Measurements from ENCODE around the gene ZNF514. TPM values are rescaled to one million over a fixed set of nuclear protein-coding genes. Genes with fewer than 3 reads are reported as not detected.

ZNF514 gene
- polyA plus RNA-seq (2013, experiment 1 of 2), result 7.3 TPM
- 7.0 TPM for polyA plus RNA-seq (2013, experiment 2 of 2)

DNA sequence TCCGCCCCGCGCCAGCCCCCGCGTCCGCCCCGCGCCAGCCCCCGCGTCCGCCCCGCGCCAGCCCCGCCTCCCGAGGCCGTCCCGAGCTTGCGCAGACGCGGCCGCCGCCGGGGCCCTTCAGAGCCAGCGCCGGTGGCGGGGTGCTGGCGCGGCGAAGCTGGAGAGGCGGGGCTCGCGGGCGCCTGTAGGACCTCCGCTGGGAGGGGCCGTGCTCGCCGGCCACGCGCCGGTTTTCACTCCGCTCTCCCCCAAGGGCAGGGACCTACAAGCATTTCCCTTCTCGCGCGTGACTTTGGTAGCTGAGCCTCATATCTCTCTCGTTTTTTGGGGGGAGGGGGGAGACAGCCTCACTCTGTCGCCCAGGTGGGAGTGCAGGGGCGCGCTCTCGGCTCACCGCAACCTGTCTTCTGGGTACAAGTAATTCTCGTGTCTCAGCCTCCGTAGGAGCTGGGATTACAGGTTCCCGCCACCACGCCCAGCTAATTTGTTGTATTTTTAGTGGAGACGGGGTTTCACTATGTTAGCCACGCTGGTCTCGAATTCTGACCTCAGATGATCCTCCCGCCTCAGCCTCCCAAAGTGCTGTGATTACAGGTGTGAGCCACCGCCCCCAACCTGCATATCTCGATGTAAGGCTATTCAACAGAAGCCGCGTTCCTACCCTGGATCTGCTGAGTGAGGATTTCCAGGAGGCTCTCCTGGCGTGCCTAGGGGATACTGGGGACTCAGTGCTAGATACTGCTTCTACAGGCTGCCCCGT lies at the start of gene ZNF514:
Gene ZNF514, minus strand, starts transcription at position 159 of the 760 bp plus-strand sequence. CDS start 6,595 bp downstream, outside the sequence.
- peaks cover 33% of the 10 kb centered on the region for H3K9me3 ChIP-seq (ENCODE audit: control insufficient read depth, low read length)
- no peaks in the 10 kb centered on the region for H3K27me3 ChIP-seq (ENCODE audit: control insufficient read depth in 1 of 2, insufficient read depth in 1 of 2, low read length in 2 of 2)
- H3K23ac ChIP-seq (ENCODE audit: low read length in 2 of 2), result no peak within 1 kb of the TSS
- peak within 1 kb of the TSS; percentile 9 for H2AK5ac ChIP-seq (ENCODE audit: low read length, severe bottlenecking)
- DNase-seq, result peak; percentile 74
- peak within 1 kb of the TSS; percentile 88 for H3K4me2 ChIP-seq (ENCODE audit: low read length, poor library complexity, severe bottlenecking)
- peak within 1 kb of the TSS in 1 of 2 experiments; percentile 80 for H3K14ac ChIP-seq (ENCODE audit: low read length in 2 of 2)
- peak within 1 kb of the TSS; percentile 73 for H4K91ac ChIP-seq (ENCODE audit: low read length)
- no peak within 1 kb of the TSS for H2BK5ac ChIP-seq (ENCODE audit: low read depth, low read length, poor library complexity, severe bottlenecking)
- peaks cover 12% of the 10 kb centered on the region for H3K4me1 ChIP-seq (ENCODE audit: control insufficient read depth, insufficient read depth, low read depth, low read length)
- H3K36me3 ChIP-seq (ENCODE audit: control insufficient read depth in 1 of 2, insufficient read depth in 2 of 2, low read depth in 1 of 2, low read length in 2 of 2), result peaks cover 22 to 30% of the 10 kb centered on the region in 2 experiments
- H4K8ac ChIP-seq (ENCODE audit: low read length), result peak within 1 kb of the TSS; percentile 90
- H3K18ac ChIP-seq (ENCODE audit: low read depth in 1 of 2, low read length in 2 of 2), result peak within 1 kb of the TSS; percentile 78 to 96
- peak within 1 kb of the TSS; percentile 33 for H2BK15ac ChIP-seq (ENCODE audit: low read depth, poor library complexity, severe bottlenecking)
- H3K9ac ChIP-seq (ENCODE audit: low read length), result peak within 1 kb of the TSS; percentile 89
- H3K79me1 ChIP-seq (replicated peaks; ENCODE audit: low read length, poor library complexity, severe bottlenecking), result peaks cover 34% of the 10 kb centered on the region
- H3K27ac ChIP-seq (ENCODE audit: low read length, poor library complexity, severe bottlenecking), result peak within 1 kb of the TSS; percentile 37
- peak within 1 kb of the TSS; percentile 56 to 73 for H2BK12ac ChIP-seq (ENCODE audit: low read length in 2 of 2)
- H3K4ac ChIP-seq (ENCODE audit: low read depth in 1 of 2, low read length in 2 of 2), result peak within 1 kb of the TSS; percentile 83 to 88
- peak within 1 kb of the TSS; percentile 48 for H2AFZ ChIP-seq (ENCODE audit: low read depth, low read length)
- WGBS, result 20% methylated on average over 45 of the region's 64 CpGs
- H2BK120ac ChIP-seq (ENCODE audit: low read depth, low read length), result no peak within 1 kb of the TSS
- H3K4me3 ChIP-seq (ENCODE audit: insufficient read depth in 1 of 2, low read depth in 1 of 2, low read length in 2 of 2), result peak within 1 kb of the TSS; percentile 77 to 94

DNA sequence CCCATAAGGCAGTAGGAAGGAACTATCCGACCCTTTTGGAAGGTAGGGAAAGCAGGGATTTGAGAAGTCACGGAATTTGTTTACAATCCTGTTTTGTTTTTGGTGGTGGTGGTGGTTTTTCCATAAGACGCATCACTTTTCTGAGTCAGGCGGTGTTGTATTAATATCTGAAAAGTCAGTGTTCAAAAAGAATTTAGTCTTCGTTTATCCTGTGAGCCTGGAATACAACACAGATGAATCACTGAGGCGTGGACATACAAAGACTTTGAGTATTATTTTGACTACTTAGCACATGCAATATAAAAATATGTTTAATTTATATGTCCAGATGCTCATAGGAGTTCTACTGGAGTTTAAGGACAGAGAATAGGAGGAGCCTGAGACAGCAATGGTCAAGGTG lies 48.5 kb upstream of the ZNF514 start:
- Histone ChIP-seq H3K4me3 (ENCODE audit: insufficient read depth in 1 of 2, low read depth in 1 of 2, low read length in 2 of 2) (peak overlapping the region in 1 of 2 experiments; percentile 86), H3K23ac (ENCODE audit: low read length in 2 of 2) (no peak overlapping the region), H3K14ac (ENCODE audit: low read length in 2 of 2) (no peak overlapping the region), H2BK15ac (ENCODE audit: low read depth, poor library complexity, severe bottlenecking) (no peak overlapping the region), H4K91ac (ENCODE audit: low read length) (no peak overlapping the region), H2BK12ac (ENCODE audit: low read length in 2 of 2) (no peak overlapping the region), H2BK5ac (ENCODE audit: low read depth, low read length, poor library complexity, severe bottlenecking) (no peak overlapping the region), H3K9ac (ENCODE audit: low read length) (peak overlapping the region; percentile 91), H3K4ac (ENCODE audit: low read depth in 1 of 2, low read length in 2 of 2) (no peak overlapping the region), H3K27me3 (ENCODE audit: control insufficient read depth in 1 of 2, insufficient read depth in 1 of 2, low read length in 2 of 2) (peaks cover 0 to 4% of the 10 kb centered on the region in 2 experiments), H3K79me1 (replicated peaks; ENCODE audit: low read length, poor library complexity, severe bottlenecking) (peaks cover 28% of the 10 kb centered on the region), H3K27ac (ENCODE audit: low read length, poor library complexity, severe bottlenecking) (no peak overlapping the region), H3K36me3 (ENCODE audit: control insufficient read depth in 1 of 2, insufficient read depth in 2 of 2, low read depth in 1 of 2, low read length in 2 of 2) (peaks cover 20 to 44% of the 10 kb centered on the region in 2 experiments), H3K4me2 (ENCODE audit: low read length, poor library complexity, severe bottlenecking) (peak overlapping the region; percentile 80), H2BK120ac (ENCODE audit: low read depth, low read length) (no peak overlapping the region), H3K9me3 (ENCODE audit: control insufficient read depth, low read length) (peaks cover 45% of the 10 kb centered on the region), H3K4me1 (ENCODE audit: control insufficient read depth, insufficient read depth, low read depth, low read length) (peaks cover 5% of the 10 kb centered on the region), H2AFZ (ENCODE audit: low read depth, low read length) (peak overlapping the region; percentile 76), H2AK5ac (ENCODE audit: low read length, severe bottlenecking) (no peak overlapping the region), H3K18ac (ENCODE audit: low read depth in 1 of 2, low read length in 2 of 2) (no peak overlapping the region), H4K8ac (ENCODE audit: low read length) (no peak overlapping the region)
- WGBS, result 68% methylated on average over 4 of the region's 6 CpGs
- no peak for DNase-seq

DNA sequence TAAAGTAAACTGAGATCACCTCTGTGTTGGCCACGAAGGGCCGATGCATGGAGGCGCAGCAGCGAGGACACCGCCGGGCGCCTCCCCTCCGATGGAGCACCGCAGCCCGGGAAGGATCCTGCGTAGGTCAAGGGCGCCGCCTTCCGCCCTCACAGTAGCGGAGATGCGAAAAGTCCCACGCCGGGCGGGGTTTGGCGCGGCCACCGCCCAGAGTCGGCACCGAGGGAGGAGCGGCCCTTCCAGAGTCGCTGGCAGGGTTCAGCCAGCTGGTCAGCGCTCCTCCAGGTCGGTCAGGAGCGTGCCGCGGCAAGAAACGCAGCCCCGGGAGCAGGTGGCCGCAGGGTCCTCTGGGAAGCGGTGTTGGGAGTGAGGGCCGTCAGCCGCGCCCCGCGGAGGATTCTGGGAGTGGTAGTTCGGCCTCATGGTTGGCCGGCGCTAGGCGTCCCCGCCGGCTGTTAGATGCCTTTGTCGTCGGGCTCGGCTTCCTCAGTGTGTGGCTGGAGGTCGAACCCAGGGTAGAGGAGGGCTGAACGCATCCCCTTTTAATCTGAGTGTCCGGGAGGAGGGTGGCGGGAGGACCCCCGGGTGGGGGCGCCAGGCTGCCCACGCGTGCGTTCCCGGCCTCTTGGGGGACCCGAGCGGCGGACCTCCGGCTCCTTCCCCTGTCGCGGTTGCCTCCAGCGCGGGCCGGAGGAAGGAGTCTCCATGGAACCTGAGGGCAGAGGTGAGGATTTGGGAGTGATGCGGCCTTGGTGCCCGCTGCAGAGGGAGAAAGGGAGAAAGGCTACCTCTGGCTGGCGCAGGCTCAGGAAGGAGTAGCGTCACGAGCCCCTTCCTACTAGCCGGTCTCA lies 47.7 kb upstream of the ZNF514 start, which contains the start of gene ZNF892:
Gene ZNF892, plus strand, starts transcription at position 411 of the 851 bp plus-strand sequence. Its CDS starts 295 bp downstream, at position 706.
- Histone ChIP-seq H3K4me1 (ENCODE audit: control insufficient read depth, insufficient read depth, low read depth, low read length) (peaks cover 5% of the 10 kb centered on the region), H2AFZ (ENCODE audit: low read depth, low read length) (peak within 1 kb of the TSS; percentile 79), H3K9ac (ENCODE audit: low read length) (peak within 1 kb of the TSS; percentile 91), H3K27me3 (ENCODE audit: control insufficient read depth in 1 of 2, insufficient read depth in 1 of 2, low read length in 2 of 2) (peaks cover 0 to 4% of the 10 kb centered on the region in 2 experiments), H3K79me1 (replicated peaks; ENCODE audit: low read length, poor library complexity, severe bottlenecking) (peaks cover 28% of the 10 kb centered on the region), H3K18ac (ENCODE audit: low read depth in 1 of 2, low read length in 2 of 2) (peak within 1 kb of the TSS; percentile 84 to 91), H2BK12ac (ENCODE audit: low read length in 2 of 2) (peak within 1 kb of the TSS in 1 of 2 experiments; percentile 32), H4K8ac (ENCODE audit: low read length) (peak within 1 kb of the TSS; percentile 94), H3K4me3 (ENCODE audit: insufficient read depth in 1 of 2, low read depth in 1 of 2, low read length in 2 of 2) (peak within 1 kb of the TSS; percentile 83 to 86), H4K91ac (ENCODE audit: low read length) (peak within 1 kb of the TSS; percentile 85), H3K23ac (ENCODE audit: low read length in 2 of 2) (no peak within 1 kb of the TSS), H3K36me3 (ENCODE audit: control insufficient read depth in 1 of 2, insufficient read depth in 2 of 2, low read depth in 1 of 2, low read length in 2 of 2) (peaks cover 20 to 36% of the 10 kb centered on the region in 2 experiments), H3K4me2 (ENCODE audit: low read length, poor library complexity, severe bottlenecking) (peak within 1 kb of the TSS; percentile 80), H2BK15ac (ENCODE audit: low read depth, poor library complexity, severe bottlenecking) (peak within 1 kb of the TSS; percentile 88), H3K27ac (ENCODE audit: low read length, poor library complexity, severe bottlenecking) (peak within 1 kb of the TSS; percentile 59), H2BK120ac (ENCODE audit: low read depth, low read length) (no peak within 1 kb of the TSS), H2AK5ac (ENCODE audit: low read length, severe bottlenecking) (no peak within 1 kb of the TSS), H3K14ac (ENCODE audit: low read length in 2 of 2) (peak within 1 kb of the TSS in 1 of 2 experiments; percentile 44), H2BK5ac (ENCODE audit: low read depth, low read length, poor library complexity, severe bottlenecking) (peak within 1 kb of the TSS; percentile 73), H3K9me3 (ENCODE audit: control insufficient read depth, low read length) (peaks cover 37% of the 10 kb centered on the region), H3K4ac (ENCODE audit: low read depth in 1 of 2, low read length in 2 of 2) (peak within 1 kb of the TSS; percentile 32 to 43)
- WGBS, result 1% methylated on average over 70 of the region's 74 CpGs
- DNase-seq, result peak; percentile 90

Measured in mesenchymal stem cell (in vitro differentiated cells and primary cell).